Activated gamma-delta T cell treated with anti-CD3 and anti-CD28 coated beads, Interleukin-2, amount 50 U/mL, for 16 hours (primary cell): Measurements from ENCODE around the gene B3GNT3.
A peak's percentile ranks its signal among the peaks of the same experiment; 100 is the strongest.
"Not testable (repeated sequence)": the region's sequence is repeated elsewhere in the genome, so short reads cannot be mapped to it uniquely, and the experiment has no call there.

Experiments
- DNase-seq: peaks from one replicate; pipeline ENCODE4 v3.0.0-alpha.2; 2020; ENCODE audit warnings: low read depth

Gene B3GNT3

GRCh38 chr19:17766543-17767131 is 28.3 kb upstream of the B3GNT3 start:
- no peak for DNase-seq

- no peak for DNase-seq
These were observed 27.4 kb upstream of the B3GNT3 start for GRCh38 chr19:17767559-17767958.

GRCh38 chr19:17770613-17771012 is 24.3 kb upstream of the B3GNT3 start:
- DNase-seq = no peak

- no peak for DNase-seq
These were observed 22.8 kb upstream of the B3GNT3 start for GRCh38 chr19:17772172-17772571.

GRCh38 chr19:17775245-17775927 is 19.6 kb upstream of the B3GNT3 start:
- DNase-seq = peak; percentile 22

GRCh38 chr19:17775991-17776803 is 18.7 kb upstream of the B3GNT3 start:
- no peak for DNase-seq

- DNase-seq = not testable (repeated sequence)
These were observed 17.1 kb upstream of the B3GNT3 start for GRCh38 chr19:17777840-17778239.

GRCh38 chr19:17778251-17778967 is 16.5 kb upstream of the B3GNT3 start:
- DNase-seq = no peak

- DNase-seq = no peak
These were observed 15.7 kb upstream of the B3GNT3 start for GRCh38 chr19:17778968-17779929.

GRCh38 chr19:17780781-17781180 is 14.2 kb upstream of the B3GNT3 start:
- DNase-seq = no peak

GRCh38 chr19:17783721-17784120 is 11.2 kb upstream of the B3GNT3 start:
- not testable (repeated sequence) for DNase-seq

- DNase-seq = peak; percentile 56
These were observed 10.5 kb upstream of the B3GNT3 start for GRCh38 chr19:17784201-17785008.

GRCh38 chr19:17787274-17787913 is 7.5 kb upstream of the B3GNT3 start:
- DNase-seq = no peak

GRCh38 chr19:17788632-17789031 is 6.3 kb upstream of the B3GNT3 start:
- no peak for DNase-seq

- DNase-seq = no peak
These were observed 4.7 kb upstream of the B3GNT3 start for GRCh38 chr19:17790059-17790780.

- DNase-seq = no peak
These were observed 567 bp upstream of the B3GNT3 start for GRCh38 chr19:17794412-17794730.

- no peak for DNase-seq
These were observed 538 bp downstream of the B3GNT3 start for GRCh38 chr19:17795495-17795856.

- no peak for DNase-seq
These were observed 1.3 kb downstream of the B3GNT3 start for GRCh38 chr19:17796013-17796837.
